Activated gamma-delta T cell (primary cell): ENCODE data around the gene ZSCAN2.
"Not testable (repeated sequence)": the region's sequence is repeated elsewhere in the genome, so short reads cannot be mapped to it uniquely, and the experiment has no call there.

Experiments used
- DNase-seq: peaks from one replicate; lab custom pipeline; 2025; lab: John Stamatoyannopoulos, UW
- total RNA-seq, 2 donors: gene quantifications; one replicate each; lab custom pipeline; 2026; lab: John Stamatoyannopoulos, UW

ZSCAN2 gene
- total RNA-seq = 19.6 to 23.5 reads per million in 2 donors

GRCh38 chr15:84600687-84601554 lies at the start of gene ZSCAN2:
Gene ZSCAN2, plus strand, starts transcription at chr15:84601009. Its CDS starts 2,919 bp downstream, at chr15:84603928.
- DNase-seq = peak; percentile 89

GRCh38 chr15:84551624-84552023 lies 49.2 kb upstream of the ZSCAN2 start:
- DNase-seq = not testable (repeated sequence)

GRCh38 chr15:84552896-84553295 lies 47.9 kb upstream of the ZSCAN2 start:
- no peak for DNase-seq

GRCh38 chr15:84556690-84557089 lies 44.1 kb upstream of the ZSCAN2 start:
- DNase-seq = not testable (repeated sequence)

- DNase-seq = not testable (repeated sequence)
Measured at GRCh38 chr15:84568021-84568420, 32.8 kb upstream of the ZSCAN2 start.

- DNase-seq = peak; percentile 31
Measured at GRCh38 chr15:84570164-84570735, 30.6 kb upstream of the ZSCAN2 start.

GRCh38 chr15:84572231-84572630 lies 28.6 kb upstream of the ZSCAN2 start:
- DNase-seq = no peak

- DNase-seq = no peak
Measured at GRCh38 chr15:84575493-84575892, 25.3 kb upstream of the ZSCAN2 start.

GRCh38 chr15:84577891-84578290 lies 22.9 kb upstream of the ZSCAN2 start:
- DNase-seq = not testable (repeated sequence)

- not testable (repeated sequence) for DNase-seq
Measured at GRCh38 chr15:84579261-84579721, 21.5 kb upstream of the ZSCAN2 start.

- DNase-seq = not testable (repeated sequence)
Measured at GRCh38 chr15:84581676-84582428, 19.0 kb upstream of the ZSCAN2 start.

GRCh38 chr15:84582583-84583157 lies 18.1 kb upstream of the ZSCAN2 start:
- DNase-seq = no peak

- DNase-seq = not testable (repeated sequence)
Measured at GRCh38 chr15:84583921-84584320, 16.9 kb upstream of the ZSCAN2 start.

GRCh38 chr15:84586696-84587095 lies 14.1 kb upstream of the ZSCAN2 start:
- no peak for DNase-seq

- peak; percentile 42 for DNase-seq
Measured at GRCh38 chr15:84588053-84588874, 12.5 kb upstream of the ZSCAN2 start.

- DNase-seq = no peak
Measured at GRCh38 chr15:84590406-84590805, 10.4 kb upstream of the ZSCAN2 start.

- no peak for DNase-seq
Measured at GRCh38 chr15:84591815-84592214, 9.0 kb upstream of the ZSCAN2 start.

GRCh38 chr15:84594617-84595290 lies 6.1 kb upstream of the ZSCAN2 start:
- no peak for DNase-seq

GRCh38 chr15:84595660-84596059 lies 5.1 kb upstream of the ZSCAN2 start:
- DNase-seq = no peak

- no peak for DNase-seq
Measured at GRCh38 chr15:84597296-84597695, 3.5 kb upstream of the ZSCAN2 start.
